Measurements from ENCODE around the gene SP3. TPM values are rescaled to one million over a fixed set of nuclear protein-coding genes. Genes with fewer than 3 reads are reported as not detected.
A peak's percentile ranks its signal among the peaks of the same experiment; 100 is the strongest.

Gene SP3
- polyA plus RNA-seq, 1 donor (not counting 4 experiments of a cell fraction or from before 2014, with no cell fraction given): 46.7 TPM

GRCh38 chr2:173963323-173963816 is 1.8 kb downstream of the SP3 start:
- peak overlapping the region; percentile 94 for H3K27ac ChIP-seq (ENCODE audit: control insufficient read depth, insufficient read depth, low read length)
- peak overlapping the region; percentile 71 to 82 (median 82) for H3K4me3 ChIP-seq (ENCODE audit: control insufficient read depth in 2 of 3, extremely low read depth in 1 of 3, insufficient read depth in 2 of 3, low read depth in 1 of 3, low read length in 3 of 3)
- no peaks in the 10 kb centered on the region for H3K27me3 ChIP-seq (ENCODE audit: control insufficient read depth, extremely low read depth, insufficient read depth, low read length)
- TF ChIP-seq, protein P1, sequence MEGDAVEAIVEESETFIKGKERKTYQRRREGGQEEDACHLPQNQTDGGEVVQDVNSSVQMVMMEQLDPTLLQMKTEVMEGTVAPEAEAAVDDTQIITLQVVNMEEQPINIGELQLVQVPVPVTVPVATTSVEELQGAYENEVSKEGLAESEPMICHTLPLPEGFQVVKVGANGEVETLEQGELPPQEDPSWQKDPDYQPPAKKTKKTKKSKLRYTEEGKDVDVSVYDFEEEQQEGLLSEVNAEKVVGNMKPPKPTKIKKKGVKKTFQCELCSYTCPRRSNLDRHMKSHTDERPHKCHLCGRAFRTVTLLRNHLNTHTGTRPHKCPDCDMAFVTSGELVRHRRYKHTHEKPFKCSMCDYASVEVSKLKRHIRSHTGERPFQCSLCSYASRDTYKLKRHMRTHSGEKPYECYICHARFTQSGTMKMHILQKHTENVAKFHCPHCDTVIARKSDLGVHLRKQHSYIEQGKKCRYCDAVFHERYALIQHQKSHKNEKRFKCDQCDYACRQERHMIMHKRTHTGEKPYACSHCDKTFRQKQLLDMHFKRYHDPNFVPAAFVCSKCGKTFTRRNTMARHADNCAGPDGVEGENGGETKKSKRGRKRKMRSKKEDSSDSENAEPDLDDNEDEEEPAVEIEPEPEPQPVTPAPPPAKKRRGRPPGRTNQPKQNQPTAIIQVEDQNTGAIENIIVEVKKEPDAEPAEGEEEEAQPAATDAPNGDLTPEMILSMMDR (optimal IDR thresholded peaks at IDR 0.05 in 1 of 3, IDR thresholded peaks at IDR 0.05 in 1 of 3, conservative IDR thresholded peaks at IDR 0.05 in 1 of 3; ENCODE audit: extremely low read depth in 1 of 3, insufficient read depth in 2 of 3, low read length in 3 of 3): peak in 2 of 3 experiments; percentile 21 to 23
- TF ChIP-seq EZH2 (IDR thresholded peaks at IDR 0.05; ENCODE audit: low read length): no peak
- H3K9me3 ChIP-seq (ENCODE audit: control insufficient read depth, low read depth, low read length): no peaks in the 10 kb centered on the region
- H3K79me2 ChIP-seq (ENCODE audit: control insufficient read depth, insufficient read depth, low read length): peaks cover 52% of the 10 kb centered on the region
- dilution Hi-C loops (cut with MboI; ENCODE audit: extremely low pct_ligation_motif_present, low sequenced_read_pairs): no loop called here
- no peaks in the 10 kb centered on the region for H4K20me1 ChIP-seq (ENCODE audit: control insufficient read depth, extremely low read depth, insufficient read depth, low read length)
- H3K4me1 ChIP-seq (ENCODE audit: control insufficient read depth, extremely low read depth, insufficient read depth, low read length): peaks cover 9% of the 10 kb centered on the region
- peak overlapping the region; percentile 91 for H3K4me2 ChIP-seq (ENCODE audit: control insufficient read depth, extremely low read depth, insufficient read depth, low read depth, low read length)
- H3K9ac ChIP-seq (ENCODE audit: control insufficient read depth, extremely low read depth, insufficient read depth, low read length): peak overlapping the region; percentile 96
- no peaks in the 10 kb centered on the region for H3K36me3 ChIP-seq (ENCODE audit: control insufficient read depth in 2 of 2, extremely low read depth in 1 of 2, insufficient read depth in 2 of 2, low read length in 2 of 2)
- H2AFZ ChIP-seq (ENCODE audit: control insufficient read depth, low read length): peak overlapping the region; percentile 47
- FAIRE-seq (no peak), DNase-seq (ENCODE audit: low read depth, low spot score) (no peak)
- peaks cover 2% of the 10 kb centered on the region for H3K9me1 ChIP-seq (ENCODE audit: control insufficient read depth, extremely low read depth, insufficient read depth, low read length)

GRCh38 chr2:173962583-173963110 is 2.5 kb downstream of the SP3 start:
- Histone ChIP-seq H3K36me3 (ENCODE audit: control insufficient read depth in 2 of 2, extremely low read depth in 1 of 2, insufficient read depth in 2 of 2, low read length in 2 of 2) (no peaks in the 10 kb centered on the region), H3K9me1 (ENCODE audit: control insufficient read depth, extremely low read depth, insufficient read depth, low read length) (peaks cover 2% of the 10 kb centered on the region), H2AFZ (ENCODE audit: control insufficient read depth, low read length) (no peak overlapping the region), H3K9ac (ENCODE audit: control insufficient read depth, extremely low read depth, insufficient read depth, low read length) (peak overlapping the region; percentile 96), H3K4me3 (ENCODE audit: control insufficient read depth in 2 of 3, extremely low read depth in 1 of 3, insufficient read depth in 2 of 3, low read depth in 1 of 3, low read length in 3 of 3) (peak overlapping the region; percentile 71 to 82 (median 82)), H4K20me1 (ENCODE audit: control insufficient read depth, extremely low read depth, insufficient read depth, low read length) (no peaks in the 10 kb centered on the region), H3K9me3 (ENCODE audit: control insufficient read depth, low read depth, low read length) (no peaks in the 10 kb centered on the region), H3K4me2 (ENCODE audit: control insufficient read depth, extremely low read depth, insufficient read depth, low read depth, low read length) (peak overlapping the region; percentile 91), H3K27ac (ENCODE audit: control insufficient read depth, insufficient read depth, low read length) (peak overlapping the region; percentile 94), H3K27me3 (ENCODE audit: control insufficient read depth, extremely low read depth, insufficient read depth, low read length) (no peaks in the 10 kb centered on the region), H3K79me2 (ENCODE audit: control insufficient read depth, insufficient read depth, low read length) (peaks cover 59% of the 10 kb centered on the region), H3K4me1 (ENCODE audit: control insufficient read depth, extremely low read depth, insufficient read depth, low read length) (peaks cover 9% of the 10 kb centered on the region)
- no peak for TF ChIP-seq EZH2 (IDR thresholded peaks at IDR 0.05; ENCODE audit: low read length)
- TF ChIP-seq, protein P1 (optimal IDR thresholded peaks at IDR 0.05 in 1 of 3, IDR thresholded peaks at IDR 0.05 in 1 of 3, conservative IDR thresholded peaks at IDR 0.05 in 1 of 3; ENCODE audit: extremely low read depth in 1 of 3, insufficient read depth in 2 of 3, low read length in 3 of 3): no peak
- no peak for FAIRE-seq
- dilution Hi-C loops (cut with MboI; ENCODE audit: extremely low pct_ligation_motif_present, low sequenced_read_pairs): no loop called here
- no peak for DNase-seq (ENCODE audit: low read depth, low spot score)

Data from keratinocyte (primary cell).